Stimulated activated CD4-positive, alpha-beta T cell treated with anti-CD3 and anti-CD28 coated beads, Interleukin-1b, Interleukin-23, amount 100 ng/mL, for 4 hours (primary cell): Measurements from ENCODE around the gene IRF9.

Experiments
- DNase-seq, 2 donors: peaks; one replicate each; pipeline ENCODE4 v3.0.0-alpha.2; 2020; ENCODE audit warnings: low read depth in 2 of 2

The IRF9 gene

GRCh38 chr14:24177891-24178290 is 16.8 kb downstream of the IRF9 start:
- DNase-seq: no peak

- no peak for DNase-seq
Measured at GRCh38 chr14:24178399-24179178, 17.5 kb downstream of the IRF9 start.

- no peak for DNase-seq
Measured at GRCh38 chr14:24179294-24179960, 18.4 kb downstream of the IRF9 start.

GRCh38 chr14:24179961-24180796 is 19.1 kb downstream of the IRF9 start:
- no peak for DNase-seq

GRCh38 chr14:24181371-24182077 is 20.5 kb downstream of the IRF9 start:
- no peak for DNase-seq

GRCh38 chr14:24182110-24182882 is 21.2 kb downstream of the IRF9 start:
- no peak for DNase-seq

- DNase-seq: no peak
Measured at GRCh38 chr14:24183014-24183481, 22.0 kb downstream of the IRF9 start.

GRCh38 chr14:24184104-24184970 is 23.3 kb downstream of the IRF9 start:
- no peak for DNase-seq

GRCh38 chr14:24185026-24185425 is 24.0 kb downstream of the IRF9 start:
- DNase-seq: no peak

- DNase-seq: no peak
Measured at GRCh38 chr14:24185741-24186140, 24.7 kb downstream of the IRF9 start.

GRCh38 chr14:24186831-24187538 is 25.9 kb downstream of the IRF9 start:
- no peak for DNase-seq

GRCh38 chr14:24187539-24187915 is 26.5 kb downstream of the IRF9 start:
- no peak for DNase-seq

GRCh38 chr14:24188251-24189058 is 27.4 kb downstream of the IRF9 start, which contains the start of gene IPO4:
Gene IPO4, minus strand, starts transcription at chr14:24188816. Its CDS starts 29 bp downstream, at chr14:24188787.
- DNase-seq: peak; percentile 83 to 93

- no peak for DNase-seq
Measured at GRCh38 chr14:24189059-24189375, 28.0 kb downstream of the IRF9 start.

- DNase-seq: no peak
Measured at GRCh38 chr14:24189460-24189859, 28.4 kb downstream of the IRF9 start.

- no peak for DNase-seq
Measured at GRCh38 chr14:24190416-24190815, 29.4 kb downstream of the IRF9 start.

GRCh38 chr14:24192933-24193332 is 31.9 kb downstream of the IRF9 start:
- no peak for DNase-seq

GRCh38 chr14:24194186-24194872 is 33.3 kb downstream of the IRF9 start:
- DNase-seq: no peak
